ENCODE data around the gene DENND4A. TPM values are rescaled to one million over a fixed set of nuclear protein-coding genes. Genes with fewer than 3 reads are reported as not detected.
"Not testable (repeated sequence)": the region's sequence is repeated elsewhere in the genome, so short reads cannot be mapped to it uniquely, and the experiment has no call there.

The DENND4A gene
- total RNA-seq, 1 experiment from 2014 or later = 14.4 TPM

DNA sequence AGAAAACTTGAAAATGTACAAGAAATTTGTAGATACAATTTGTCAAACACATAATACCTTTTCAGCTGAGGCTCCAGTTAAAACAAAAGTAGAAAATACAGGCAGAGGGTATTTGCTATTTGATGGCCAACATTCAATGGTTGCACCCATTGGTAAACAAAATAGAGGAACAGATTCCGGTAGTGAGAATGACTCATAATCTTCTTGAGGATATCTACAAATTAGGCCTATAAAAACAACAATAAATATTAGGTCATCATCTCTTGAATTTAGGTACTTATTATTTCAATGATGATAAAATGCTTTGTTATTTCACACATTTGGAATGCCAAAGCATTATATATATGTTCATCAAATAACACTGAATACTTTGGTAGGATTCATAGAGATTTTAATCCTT is 53.4 kb downstream of the DENND4A start:
- Histone ChIP-seq H3K27me3 (ENCODE audit: control insufficient read depth, insufficient read depth, low read length) (no peaks in the 10 kb centered on the region), H3K27ac (ENCODE audit: low read length) (no peak overlapping the region), H3K9me3 (ENCODE audit: control insufficient read depth, insufficient read depth, low read depth, low read length) (no peaks in the 10 kb centered on the region), H3K4me1 (ENCODE audit: control insufficient read depth, insufficient read depth, low read length) (no peaks in the 10 kb centered on the region), H3K4me3 (ENCODE audit: low read depth in 2 of 2, low read length in 2 of 2) (no peak overlapping the region), H3K36me3 (ENCODE audit: control insufficient read depth, insufficient read depth, low read length) (no peaks in the 10 kb centered on the region)
- in situ Hi-C loops (cut with HindIII; ENCODE audit: low pct_unique_long_range_greater_than_20kb, low sequenced_read_pairs) (no loop called here), intact Hi-C loops (cut with micrococcal nuclease; ENCODE audit: unreplicated experiment) (no loop called here)
- no peak for DNase-seq (ENCODE audit: low read depth, low spot score)
- ATAC-seq = no peak
- POLR2A ChIA-PET = no interaction called here
- BruUV-seq (replicated peaks) = no TSS peak
- TF ChIP-seq SIN3A (IDR thresholded peaks at IDR 0.05; ENCODE audit: borderline replicate concordance, insufficient read depth, low read depth, low read length) (no peak), POLR2AphosphoS5 (IDR thresholded peaks at IDR 0.05; ENCODE audit: low read depth, low read length) (no peak), TCF7L2 (IDR thresholded peaks at IDR 0.05; ENCODE audit: low read depth, low read length) (no peak)
- TF ChIP-seq, protein P1, sequence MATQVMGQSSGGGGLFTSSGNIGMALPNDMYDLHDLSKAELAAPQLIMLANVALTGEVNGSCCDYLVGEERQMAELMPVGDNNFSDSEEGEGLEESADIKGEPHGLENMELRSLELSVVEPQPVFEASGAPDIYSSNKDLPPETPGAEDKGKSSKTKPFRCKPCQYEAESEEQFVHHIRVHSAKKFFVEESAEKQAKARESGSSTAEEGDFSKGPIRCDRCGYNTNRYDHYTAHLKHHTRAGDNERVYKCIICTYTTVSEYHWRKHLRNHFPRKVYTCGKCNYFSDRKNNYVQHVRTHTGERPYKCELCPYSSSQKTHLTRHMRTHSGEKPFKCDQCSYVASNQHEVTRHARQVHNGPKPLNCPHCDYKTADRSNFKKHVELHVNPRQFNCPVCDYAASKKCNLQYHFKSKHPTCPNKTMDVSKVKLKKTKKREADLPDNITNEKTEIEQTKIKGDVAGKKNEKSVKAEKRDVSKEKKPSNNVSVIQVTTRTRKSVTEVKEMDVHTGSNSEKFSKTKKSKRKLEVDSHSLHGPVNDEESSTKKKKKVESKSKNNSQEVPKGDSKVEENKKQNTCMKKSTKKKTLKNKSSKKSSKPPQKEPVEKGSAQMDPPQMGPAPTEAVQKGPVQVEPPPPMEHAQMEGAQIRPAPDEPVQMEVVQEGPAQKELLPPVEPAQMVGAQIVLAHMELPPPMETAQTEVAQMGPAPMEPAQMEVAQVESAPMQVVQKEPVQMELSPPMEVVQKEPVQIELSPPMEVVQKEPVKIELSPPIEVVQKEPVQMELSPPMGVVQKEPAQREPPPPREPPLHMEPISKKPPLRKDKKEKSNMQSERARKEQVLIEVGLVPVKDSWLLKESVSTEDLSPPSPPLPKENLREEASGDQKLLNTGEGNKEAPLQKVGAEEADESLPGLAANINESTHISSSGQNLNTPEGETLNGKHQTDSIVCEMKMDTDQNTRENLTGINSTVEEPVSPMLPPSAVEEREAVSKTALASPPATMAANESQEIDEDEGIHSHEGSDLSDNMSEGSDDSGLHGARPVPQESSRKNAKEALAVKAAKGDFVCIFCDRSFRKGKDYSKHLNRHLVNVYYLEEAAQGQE (IDR thresholded peaks at IDR 0.05; ENCODE audit: insufficient read depth in 1 of 2, low read depth in 2 of 2, low read length in 1 of 2) = no peak
- TF ChIP-seq, protein P2, sequence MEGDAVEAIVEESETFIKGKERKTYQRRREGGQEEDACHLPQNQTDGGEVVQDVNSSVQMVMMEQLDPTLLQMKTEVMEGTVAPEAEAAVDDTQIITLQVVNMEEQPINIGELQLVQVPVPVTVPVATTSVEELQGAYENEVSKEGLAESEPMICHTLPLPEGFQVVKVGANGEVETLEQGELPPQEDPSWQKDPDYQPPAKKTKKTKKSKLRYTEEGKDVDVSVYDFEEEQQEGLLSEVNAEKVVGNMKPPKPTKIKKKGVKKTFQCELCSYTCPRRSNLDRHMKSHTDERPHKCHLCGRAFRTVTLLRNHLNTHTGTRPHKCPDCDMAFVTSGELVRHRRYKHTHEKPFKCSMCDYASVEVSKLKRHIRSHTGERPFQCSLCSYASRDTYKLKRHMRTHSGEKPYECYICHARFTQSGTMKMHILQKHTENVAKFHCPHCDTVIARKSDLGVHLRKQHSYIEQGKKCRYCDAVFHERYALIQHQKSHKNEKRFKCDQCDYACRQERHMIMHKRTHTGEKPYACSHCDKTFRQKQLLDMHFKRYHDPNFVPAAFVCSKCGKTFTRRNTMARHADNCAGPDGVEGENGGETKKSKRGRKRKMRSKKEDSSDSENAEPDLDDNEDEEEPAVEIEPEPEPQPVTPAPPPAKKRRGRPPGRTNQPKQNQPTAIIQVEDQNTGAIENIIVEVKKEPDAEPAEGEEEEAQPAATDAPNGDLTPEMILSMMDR (IDR thresholded peaks at IDR 0.05) = no peak
- CTCF ChIA-PET = no interaction called here

DNA sequence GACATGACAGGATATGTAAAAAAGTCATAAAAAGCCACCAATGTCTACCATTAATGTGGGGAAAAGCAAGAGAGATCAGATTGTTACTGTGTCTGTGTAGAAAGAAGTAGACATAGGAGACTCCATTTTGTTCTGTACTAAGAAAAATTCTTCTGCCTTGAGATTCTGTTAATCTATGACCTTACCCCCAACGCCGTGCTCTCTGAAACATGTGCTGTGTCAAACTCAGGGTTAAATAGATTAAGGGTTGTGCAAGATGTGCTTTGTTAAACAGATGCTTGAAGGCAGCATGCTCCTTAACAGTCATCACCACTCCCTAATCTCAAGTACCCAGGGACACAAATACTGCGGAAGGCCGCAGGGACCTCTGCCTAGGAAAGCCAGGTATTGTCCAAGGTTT is 58.5 kb downstream of the DENND4A start:
- BruUV-seq (replicated peaks); in situ Hi-C loops (cut with HindIII; ENCODE audit: low pct_unique_long_range_greater_than_20kb, low sequenced_read_pairs); H3K27me3 ChIP-seq (ENCODE audit: control insufficient read depth, insufficient read depth, low read length): not testable (repeated sequence)

DNA sequence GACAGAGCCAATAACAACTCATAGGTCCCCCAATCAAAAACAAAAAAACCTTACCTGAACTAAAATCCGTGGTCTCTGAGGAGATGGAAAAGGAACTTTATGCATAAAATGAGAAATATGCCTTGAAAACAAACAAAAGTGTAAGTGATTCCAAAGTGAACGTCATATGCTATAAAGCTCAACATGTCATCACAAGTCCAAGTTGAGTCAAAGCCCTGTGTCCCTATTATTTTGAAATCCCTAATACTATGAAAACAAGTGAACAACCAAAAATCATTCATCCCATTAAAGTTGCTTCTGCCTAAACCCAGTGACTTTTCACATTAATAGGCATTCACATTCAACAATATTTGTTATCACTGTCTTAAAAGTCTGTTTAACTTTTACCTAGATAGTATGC is 59.4 kb downstream of the DENND4A start:
- Histone ChIP-seq H3K4me3 (ENCODE audit: low read depth in 2 of 2, low read length in 2 of 2) (no peak overlapping the region), H3K9me3 (ENCODE audit: control insufficient read depth, insufficient read depth, low read depth, low read length) (no peaks in the 10 kb centered on the region), H3K27ac (ENCODE audit: low read length) (no peak overlapping the region), H3K27me3 (ENCODE audit: control insufficient read depth, insufficient read depth, low read length) (no peaks in the 10 kb centered on the region), H3K4me1 (ENCODE audit: control insufficient read depth, insufficient read depth, low read length) (no peaks in the 10 kb centered on the region), H3K36me3 (ENCODE audit: control insufficient read depth, insufficient read depth, low read length) (no peaks in the 10 kb centered on the region)
- ATAC-seq = no peak
- BruUV-seq (replicated peaks) = no TSS peak
- intact Hi-C loops (cut with micrococcal nuclease; ENCODE audit: unreplicated experiment) (no loop called here), in situ Hi-C loops (cut with HindIII; ENCODE audit: low pct_unique_long_range_greater_than_20kb, low sequenced_read_pairs) (no loop called here)
- ChIA-PET CTCF (no interaction called here), POLR2A (interaction anchor here (0.8 kb wide), 1 partner anchor 15 kb away, joined by 3 read pairs; no protein-coding TSS in a partner anchor)
- DNase-seq (ENCODE audit: low read depth, low spot score) = no peak
- TF ChIP-seq, protein P1 (IDR thresholded peaks at IDR 0.05; ENCODE audit: insufficient read depth in 1 of 2, low read depth in 2 of 2, low read length in 1 of 2) = no peak
- TF ChIP-seq, protein P2 (IDR thresholded peaks at IDR 0.05) = no peak
- no peak for TF ChIP-seq POLR2AphosphoS5 (IDR thresholded peaks at IDR 0.05; ENCODE audit: low read depth, low read length)
- no peak for TF ChIP-seq SIN3A (IDR thresholded peaks at IDR 0.05; ENCODE audit: borderline replicate concordance, insufficient read depth, low read depth, low read length)
- TF ChIP-seq TCF7L2 (IDR thresholded peaks at IDR 0.05; ENCODE audit: low read depth, low read length) = no peak

More for the DNA sequence above, 58.5 kb downstream of the DENND4A start:
- H3K27ac ChIP-seq (ENCODE audit: low read length); DNase-seq (ENCODE audit: low read depth, low spot score); H3K4me3 ChIP-seq (ENCODE audit: low read depth in 2 of 2, low read length in 2 of 2); intact Hi-C loops (cut with micrococcal nuclease; ENCODE audit: unreplicated experiment); H3K9me3 ChIP-seq (ENCODE audit: control insufficient read depth, insufficient read depth, low read depth, low read length); CTCF ChIA-PET; POLR2A ChIA-PET; H3K4me1 ChIP-seq (ENCODE audit: control insufficient read depth, insufficient read depth, low read length); ATAC-seq; H3K36me3 ChIP-seq (ENCODE audit: control insufficient read depth, insufficient read depth, low read length): not testable (repeated sequence)

All from Panc1 (cell line).